GM19455 (cell line): ENCODE results near the gene RASSF3.
"Not testable (repeated sequence)": the region's sequence is repeated elsewhere in the genome, so short reads cannot be mapped to it uniquely, and the experiment has no call there.

Source experiments
- ATAC-seq: cut with Tn5 transposase; IDR thresholded peaks from one replicate; pipeline ENCODE4 v1.9.1; 2021; ENCODE audit not compliant: unreplicated experiment

The RASSF3 gene

GRCh38 chr12:64610079-64610659 is at the start of gene RASSF3:
RASSF3 (plus strand) TSS chr12:64610495; CDS start chr12:64610633, 138 bp downstream.
- ATAC-seq: peak; percentile 54

DNA sequence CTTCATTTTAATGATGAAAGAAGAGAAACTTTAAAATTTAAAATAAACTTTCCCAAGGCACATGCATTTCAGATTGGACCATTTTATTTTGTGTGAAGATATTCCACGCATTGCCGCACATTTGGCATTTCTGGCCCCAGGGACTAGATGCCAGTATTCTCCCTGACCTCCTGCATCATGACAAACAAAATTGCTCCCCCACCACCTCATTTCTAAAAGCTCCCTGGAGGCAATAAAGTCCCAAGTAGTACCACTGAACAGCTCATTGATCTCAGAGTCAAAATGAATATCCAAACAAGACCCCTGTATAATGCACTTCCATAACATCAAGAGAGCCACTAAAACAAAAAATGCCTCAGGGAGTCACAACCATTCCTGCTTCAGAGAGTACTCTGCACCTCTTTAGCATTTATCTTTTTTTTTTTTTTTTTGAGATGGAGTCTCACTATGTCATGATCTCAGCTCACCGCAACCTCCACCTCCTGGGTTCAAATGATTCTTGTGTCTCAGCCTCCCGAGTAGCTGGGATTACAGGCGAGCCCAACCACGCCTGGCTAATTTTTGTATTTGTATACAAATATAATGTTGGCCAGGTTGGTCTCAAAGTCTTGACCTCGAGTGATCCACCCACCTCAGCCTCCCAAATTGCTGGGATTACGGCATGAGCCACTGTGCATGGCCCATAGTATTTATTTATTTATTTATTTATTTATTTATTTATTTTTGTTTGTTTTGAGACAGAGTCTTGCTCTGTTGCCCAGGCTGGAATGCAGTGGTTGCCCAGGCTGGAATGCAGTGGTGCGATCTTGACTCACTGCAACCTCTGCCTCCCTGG is 48.8 kb upstream of the RASSF3 start:
- ATAC-seq: no peak

- no peak for ATAC-seq
Observed at GRCh38 chr12:64566122-64566521, 44.2 kb upstream of the RASSF3 start.

- no peak for ATAC-seq
Observed at GRCh38 chr12:64566831-64567517, 43.3 kb upstream of the RASSF3 start.

DNA sequence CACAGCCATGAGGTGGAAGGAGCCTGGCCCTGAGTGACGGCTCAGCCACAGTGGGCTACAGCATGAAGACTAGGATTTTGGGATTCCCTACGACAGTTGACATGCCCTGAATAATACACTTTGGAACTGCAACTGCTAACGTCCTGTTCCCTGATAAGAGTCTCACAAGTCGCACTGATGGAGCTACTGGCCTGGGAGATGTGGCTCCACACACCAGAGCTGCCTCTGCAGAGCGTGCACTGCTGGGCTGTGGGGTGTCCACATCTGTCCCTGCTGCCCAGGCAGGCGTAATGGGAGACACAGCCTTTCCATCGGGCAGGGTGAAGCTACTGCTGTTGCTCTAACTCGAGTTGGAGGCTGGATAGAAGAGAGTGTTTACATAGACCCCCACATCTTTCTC is 42.7 kb upstream of the RASSF3 start:
- ATAC-seq: no peak

DNA sequence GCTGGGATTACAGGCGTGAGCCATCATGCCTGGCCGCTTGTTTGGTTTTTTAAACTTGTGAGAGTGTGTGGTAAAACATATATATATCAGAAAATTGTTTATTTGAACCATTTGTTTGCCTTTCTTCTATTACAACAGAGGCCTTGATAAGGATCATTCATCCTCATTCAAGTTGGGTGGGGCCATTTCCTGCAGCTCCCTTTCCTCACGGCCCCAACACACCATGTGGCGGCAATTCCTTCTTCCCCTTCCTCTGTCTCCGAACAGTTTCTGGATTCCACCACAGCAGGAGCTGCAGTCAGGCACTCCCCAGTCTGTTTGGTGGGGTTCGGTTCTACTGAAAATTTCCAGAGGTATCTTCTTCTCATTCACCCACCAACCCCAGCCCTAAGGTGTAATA is 42.0 kb upstream of the RASSF3 start:
- no peak for ATAC-seq

- no peak for ATAC-seq
Observed at GRCh38 chr12:64569923-64570691, 40.2 kb upstream of the RASSF3 start.

- ATAC-seq: no peak
Observed at GRCh38 chr12:64571411-64571810, 38.9 kb upstream of the RASSF3 start.

- no peak for ATAC-seq
Observed at GRCh38 chr12:64572241-64572640, 38.1 kb upstream of the RASSF3 start.

DNA sequence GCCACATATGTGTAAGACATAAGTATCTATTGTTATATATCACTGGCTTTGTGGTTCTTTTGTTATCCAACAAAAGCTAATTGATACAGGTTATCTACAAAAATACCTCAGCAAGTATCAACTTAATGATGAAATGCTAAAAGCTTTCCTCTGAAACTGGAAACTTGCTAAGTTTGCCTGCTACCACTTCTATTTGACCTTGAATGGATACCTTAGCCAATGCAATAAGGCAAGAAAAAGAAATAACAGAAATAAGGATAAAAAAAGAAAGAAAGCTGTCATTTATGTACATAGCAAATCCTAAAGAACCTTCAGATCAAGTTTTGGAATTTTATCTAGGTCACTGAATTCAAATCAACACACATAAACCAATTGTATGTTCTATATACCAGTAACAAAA is 35.5 kb upstream of the RASSF3 start:
- ATAC-seq: no peak

DNA sequence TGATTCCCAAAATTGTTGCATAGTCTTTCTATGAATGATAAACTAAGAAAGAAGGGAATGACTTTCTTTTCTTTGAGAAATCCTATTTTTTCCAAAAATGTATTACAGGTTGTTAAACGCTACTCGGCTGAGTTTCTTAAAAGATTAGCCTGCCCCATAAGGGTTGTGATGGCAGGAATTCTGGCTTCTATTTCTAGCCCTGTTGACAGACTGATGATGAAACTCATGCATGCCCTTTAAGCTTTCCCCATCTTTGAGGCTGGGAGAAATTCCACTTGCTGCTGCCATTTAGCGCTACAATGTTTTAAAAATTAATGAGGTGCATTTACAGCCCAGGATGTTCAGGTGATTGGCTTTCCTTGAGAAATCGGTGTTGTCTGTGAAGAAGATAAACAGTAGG is 33.2 kb upstream of the RASSF3 start:
- ATAC-seq: no peak

- no peak for ATAC-seq
Observed at GRCh38 chr12:64578566-64578965, 31.7 kb upstream of the RASSF3 start.

DNA sequence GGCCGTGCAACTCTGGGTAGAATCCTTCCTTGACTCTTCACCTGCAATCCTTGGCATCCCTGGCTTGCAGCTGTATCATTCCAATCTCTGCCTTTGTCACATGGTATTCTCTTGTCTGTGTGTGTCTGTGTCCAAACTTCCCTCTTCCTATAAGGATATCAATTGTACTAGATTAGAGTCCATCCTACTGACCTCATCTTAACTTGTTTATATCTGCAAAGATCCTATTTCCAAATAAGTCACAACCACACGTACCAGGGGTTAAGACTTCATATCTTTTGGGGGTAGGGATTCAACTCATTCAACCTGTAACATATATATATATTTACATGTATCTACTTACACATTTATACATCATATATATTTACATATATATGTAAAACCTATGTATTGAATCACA is 29.6 kb upstream of the RASSF3 start:
- no peak for ATAC-seq

GRCh38 chr12:64582114-64582513 is 28.2 kb upstream of the RASSF3 start:
- ATAC-seq: no peak

GRCh38 chr12:64582862-64583261 is 27.4 kb upstream of the RASSF3 start:
- ATAC-seq: no peak

DNA sequence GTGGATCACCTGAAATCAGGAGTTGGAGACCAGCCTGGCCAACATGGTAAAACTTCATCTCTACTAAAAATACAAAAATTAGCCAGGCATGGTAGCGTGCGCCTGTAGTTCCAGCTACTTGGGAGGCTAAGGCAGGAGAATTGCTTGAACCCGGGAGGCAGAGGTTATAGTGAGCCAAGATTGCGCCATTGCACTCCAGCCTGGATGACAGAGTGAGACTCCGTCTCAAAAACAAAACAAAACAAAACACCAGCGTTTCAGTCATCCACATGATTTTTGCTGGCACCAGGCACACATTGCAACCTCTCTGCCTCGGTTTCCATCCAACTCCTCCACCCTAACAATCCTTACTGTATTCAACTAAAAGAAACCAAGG is 26.9 kb upstream of the RASSF3 start:
- ATAC-seq: not testable (repeated sequence)

- no peak for ATAC-seq
Observed at GRCh38 chr12:64583771-64584421, 26.4 kb upstream of the RASSF3 start.

GRCh38 chr12:64585104-64585503 is 25.2 kb upstream of the RASSF3 start:
- ATAC-seq: no peak

- ATAC-seq: no peak
Observed at GRCh38 chr12:64587447-64587846, 22.8 kb upstream of the RASSF3 start.

- ATAC-seq: no peak
Observed at GRCh38 chr12:64590183-64590582, 20.1 kb upstream of the RASSF3 start.
